Testis (tissue), 3 donors: ENCODE data around the gene POU2AF1. TPM values are rescaled to one million over a fixed set of nuclear protein-coding genes. Genes with fewer than 3 reads are reported as not detected.

ENCODE experiments used
- DNase-seq: peaks from one replicate; pipeline ENCODE4 v3.0.0-alpha.2; 2019
- H3K27ac ChIP-seq, 2 donors: fragments of 200-600 bp; sonication (generic); one replicate each; pipeline ENCODE4 v1.5.1; 2019
- H3K27me3 ChIP-seq: fragments of 200-600 bp; sonication (generic); one replicate; pipeline ENCODE4 v1.5.1; 2019
- H3K36me3 ChIP-seq: fragments of 200-600 bp; sonication (generic); one replicate; pipeline ENCODE4 v1.5.1; 2017; ENCODE audit warnings: low read depth; ENCODE audit errors: missing control alignments
- H3K4me1 ChIP-seq: fragments of 200-600 bp; sonication (generic); one replicate; pipeline ENCODE4 v1.5.1; 2019
- H3K4me3 ChIP-seq, 2 donors: fragments of 200-600 bp; sonication (generic); one replicate each; pipeline ENCODE4 v1.5.1; 2017 to 2019
- H3K9me3 ChIP-seq: fragments of 200-600 bp; sonication (generic); one replicate; pipeline ENCODE4 v1.5.1; 2017
- POLR2A ChIP-seq: fragments of 450-650 bp; IDR thresholded peaks from one replicate; pipeline ENCODE4 v1.6.1; 2017; ENCODE audit warnings: antibody characterized with exemption, mild to moderate bottlenecking, moderate library complexity
- whole genome bisulfite sequencing, 2 donors: methylation state at CpG; one replicate each; pipeline ENCODE4 v1.1.5; 2018; 5-methylcytosine and 5-hydroxymethylcytosine counted together
- intact Hi-C: fragments of 100-400 bp; cut with DNase I; formaldehyde crosslinking; loops from one replicate; pipeline ENCODE4 v1.15.1; 2023; ENCODE audit warnings: low total_unique reads
- polyA plus RNA-seq: library from polyadenylated mRNA; stranded (reverse); fragments of 350-450 nt; fragmentation: Illumina TruSeq; extraction: RNeasy Lipid Tissue Mini Kit (QIAGEN cat#74804); gene quantifications from one replicate; pipeline ENCODE4 v1.2.3, GENCODE V29; 2014; ENCODE audit warnings: low read depth, low replicate concordance; ENCODE audit not compliant: insufficient read depth
- total RNA-seq, 2 donors: library from RNA; depleted of rRNA; stranded (reverse); fragments of >200 nt; gene quantifications; one replicate each; pipeline ENCODE4 v1.2.3, GENCODE V29; 2016
- TF ChIP-seq, protein P1 (sequence below), 3 experiments: fragments of 450-650 bp in 2 of 3; fragments of 200-600 bp in 1 of 3; sonication (generic) in 1 of 3; IDR thresholded peaks; one replicate each; pipeline ENCODE4 v1.5.1; 2016 to 2019; ENCODE audit warnings: antibody characterized with exemption in 3 of 3, mild to moderate bottlenecking in 2 of 3, moderate library complexity in 1 of 3

The POU2AF1 gene
- total and polyA plus RNA-seq, 3 donors from 2014 or later: 2.7 to 4.6 (median 2.8) TPM

- 68 to 76% methylated on average over 4 of the region's 4 CpGs for WGBS, 2 donors
Observed at GRCh38 chr11:111419181-111419580, 40.1 kb upstream of the POU2AF1 start.

GRCh38 chr11:111418436-111418787 lies 39.3 kb upstream of the POU2AF1 start:
- DNase-seq: no peak
- H3K4me1 ChIP-seq: peaks cover 32% of the 10 kb centered on the region
- no peak overlapping the region for H3K4me3 ChIP-seq
- H3K27me3 ChIP-seq: no peaks in the 10 kb centered on the region
- no peaks in the 10 kb centered on the region for H3K36me3 ChIP-seq
- 47 to 49% methylated on average over 5 of the region's 5 CpGs for WGBS, 2 donors
- intact Hi-C loops: no loop called here
- TF ChIP-seq POLR2A: no peak
- TF ChIP-seq, protein P1, sequence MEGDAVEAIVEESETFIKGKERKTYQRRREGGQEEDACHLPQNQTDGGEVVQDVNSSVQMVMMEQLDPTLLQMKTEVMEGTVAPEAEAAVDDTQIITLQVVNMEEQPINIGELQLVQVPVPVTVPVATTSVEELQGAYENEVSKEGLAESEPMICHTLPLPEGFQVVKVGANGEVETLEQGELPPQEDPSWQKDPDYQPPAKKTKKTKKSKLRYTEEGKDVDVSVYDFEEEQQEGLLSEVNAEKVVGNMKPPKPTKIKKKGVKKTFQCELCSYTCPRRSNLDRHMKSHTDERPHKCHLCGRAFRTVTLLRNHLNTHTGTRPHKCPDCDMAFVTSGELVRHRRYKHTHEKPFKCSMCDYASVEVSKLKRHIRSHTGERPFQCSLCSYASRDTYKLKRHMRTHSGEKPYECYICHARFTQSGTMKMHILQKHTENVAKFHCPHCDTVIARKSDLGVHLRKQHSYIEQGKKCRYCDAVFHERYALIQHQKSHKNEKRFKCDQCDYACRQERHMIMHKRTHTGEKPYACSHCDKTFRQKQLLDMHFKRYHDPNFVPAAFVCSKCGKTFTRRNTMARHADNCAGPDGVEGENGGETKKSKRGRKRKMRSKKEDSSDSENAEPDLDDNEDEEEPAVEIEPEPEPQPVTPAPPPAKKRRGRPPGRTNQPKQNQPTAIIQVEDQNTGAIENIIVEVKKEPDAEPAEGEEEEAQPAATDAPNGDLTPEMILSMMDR (IDR thresholded peaks at IDR 0.05): no peak
- no peaks in the 10 kb centered on the region for H3K9me3 ChIP-seq
- peak overlapping the region in 1 of 2 donors; percentile 66 for H3K27ac ChIP-seq

More at GRCh38 chr11:111419181-111419580, 40.1 kb upstream of the POU2AF1 start:
- Histone ChIP-seq H3K27ac (no peak overlapping the region), H3K27me3 (no peaks in the 10 kb centered on the region), H3K4me1 (peaks cover 32% of the 10 kb centered on the region), H3K9me3 (no peaks in the 10 kb centered on the region), H3K4me3 (no peak overlapping the region), H3K36me3 (no peaks in the 10 kb centered on the region)
- intact Hi-C loops: no loop called here
- no peak for DNase-seq
- TF ChIP-seq, protein P1 (IDR thresholded peaks at IDR 0.05): no peak
- no peak for TF ChIP-seq POLR2A

DNA sequence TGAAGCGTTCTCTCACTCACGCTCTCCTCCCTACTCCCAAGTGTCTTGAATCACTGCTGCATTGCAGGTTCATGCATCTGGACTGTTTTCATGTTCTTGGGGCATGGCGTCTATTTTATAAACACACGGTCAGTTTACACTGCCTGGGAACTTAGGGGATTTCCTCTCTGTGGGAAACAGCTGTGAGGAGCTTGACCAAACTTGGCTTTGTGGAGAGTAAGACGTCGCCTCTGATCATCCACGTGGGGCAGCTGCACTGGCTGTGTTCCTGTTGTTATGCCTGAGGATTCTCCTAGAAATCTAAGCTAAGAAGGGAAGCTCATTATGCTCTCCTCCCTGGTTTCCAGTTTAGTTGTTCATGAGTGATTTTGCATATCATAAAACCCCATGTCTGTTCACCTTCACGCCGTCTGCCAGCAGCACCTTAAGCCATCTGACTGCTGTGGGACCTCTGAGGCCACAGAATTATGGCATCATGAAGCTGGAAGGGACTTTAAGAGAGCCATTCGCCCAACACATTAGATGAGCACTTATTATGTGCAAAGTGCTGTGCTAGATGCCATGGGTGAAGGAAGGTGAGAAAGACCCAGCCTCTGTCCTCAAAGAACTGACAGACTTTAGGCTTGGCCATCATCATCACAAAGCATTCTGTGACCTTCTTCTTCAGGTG lies 38.8 kb upstream of the POU2AF1 start:
- H3K27me3 ChIP-seq: no peaks in the 10 kb centered on the region
- H3K27ac ChIP-seq: peak overlapping the region in 1 of 2 donors; percentile 66
- no peak overlapping the region for H3K4me3 ChIP-seq
- intact Hi-C loops: no loop called here
- WGBS, 2 donors: 33 to 40% methylated on average over 10 of the region's 10 CpGs
- H3K4me1 ChIP-seq: peaks cover 32% of the 10 kb centered on the region
- no peaks in the 10 kb centered on the region for H3K36me3 ChIP-seq
- TF ChIP-seq, protein P1 (IDR thresholded peaks at IDR 0.05): no peak
- no peak for TF ChIP-seq POLR2A
- no peaks in the 10 kb centered on the region for H3K9me3 ChIP-seq
- peak; percentile 84 for DNase-seq

DNA sequence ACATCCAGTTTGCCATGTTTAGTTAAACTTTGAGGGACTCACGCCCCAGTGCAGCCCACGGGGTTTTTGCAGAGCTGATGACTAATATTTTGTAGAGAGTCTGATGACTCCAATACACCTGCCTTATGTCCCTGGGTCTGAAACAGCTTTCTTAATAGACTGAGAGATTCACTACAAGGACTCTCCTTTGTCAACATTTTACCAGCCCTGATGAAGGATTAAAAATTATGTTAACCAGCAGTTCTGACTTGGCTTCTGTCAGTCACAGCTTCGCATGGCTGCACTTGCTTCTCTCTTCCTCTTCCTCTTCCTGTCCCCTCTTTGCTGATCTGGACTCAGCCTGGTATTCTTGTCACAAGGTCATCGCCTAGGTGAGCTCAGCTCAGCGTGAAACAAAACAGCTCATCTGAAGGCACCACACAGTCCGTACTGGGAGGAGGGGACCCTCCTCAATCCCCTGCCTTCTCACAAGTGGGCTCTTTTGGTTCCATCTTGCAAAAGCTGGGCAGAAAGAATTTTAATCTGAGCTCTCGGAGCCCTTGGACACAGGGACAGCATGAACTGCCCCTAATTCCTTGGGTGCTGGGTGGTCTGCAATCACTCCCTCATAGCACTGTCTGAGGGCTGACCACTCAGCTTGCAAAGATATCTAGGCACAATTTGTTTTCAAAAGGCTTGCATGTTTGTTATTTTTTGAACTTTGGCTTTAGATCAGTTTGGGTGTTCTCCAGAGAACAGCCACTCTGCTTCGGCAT lies 38.1 kb upstream of the POU2AF1 start:
- no peak for DNase-seq
- intact Hi-C loops: no loop called here
- peaks cover 32% of the 10 kb centered on the region for H3K4me1 ChIP-seq
- peak overlapping the region; percentile 3 to 25 for H3K27ac ChIP-seq
- no peak overlapping the region for H3K4me3 ChIP-seq
- WGBS, 2 donors: 44 to 53% methylated on average over 8 of the region's 8 CpGs
- no peak for TF ChIP-seq POLR2A
- TF ChIP-seq, protein P1 (IDR thresholded peaks at IDR 0.05): no peak
- no peaks in the 10 kb centered on the region for H3K27me3 ChIP-seq
- no peaks in the 10 kb centered on the region for H3K36me3 ChIP-seq
- no peaks in the 10 kb centered on the region for H3K9me3 ChIP-seq
